ENCODE results near the gene PGP.

The PGP gene

GRCh38 chr16:2197765-2198164 lies 16.9 kb downstream of the PGP start:
- no peak for DNase-seq

DNA sequence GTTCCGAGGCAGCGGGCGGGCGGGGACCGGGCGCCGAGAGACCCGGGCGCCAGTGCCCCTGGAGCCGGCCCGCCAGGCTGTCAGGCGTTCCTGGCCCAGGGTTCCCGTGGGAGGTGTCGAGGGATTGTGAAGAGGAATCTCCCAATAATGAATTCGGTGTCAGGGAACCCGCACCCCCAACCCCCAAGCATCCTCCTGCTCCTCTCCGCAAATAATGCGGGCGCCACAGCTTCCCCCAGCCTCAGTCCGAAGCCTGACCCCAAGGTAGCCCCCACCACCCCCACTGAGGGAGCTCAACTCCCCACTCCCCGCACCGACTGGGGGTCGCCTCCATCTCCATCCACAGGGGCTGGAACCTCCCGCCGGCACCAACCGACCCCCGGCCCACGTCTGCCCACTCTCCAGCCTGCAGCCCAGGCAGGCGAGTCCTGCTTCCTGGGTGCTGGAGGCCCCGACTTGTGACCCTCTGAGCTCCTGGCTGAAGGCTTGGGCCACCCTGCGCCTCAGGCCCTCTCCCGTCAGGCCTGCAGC lies 17.6 kb downstream of the PGP start:
- DNase-seq: no peak

GRCh38 chr16:2196162-2196980 lies 18.3 kb downstream of the PGP start, which contains the start of gene CASKIN1:
Gene CASKIN1, minus strand, starts transcription at chr16:2196605. Its CDS starts 173 bp downstream, at chr16:2196432.
- peak; percentile 62 for DNase-seq

GRCh38 chr16:2195322-2196161 lies 19.1 kb downstream of the PGP start:
- peak; percentile 21 for DNase-seq

DNA sequence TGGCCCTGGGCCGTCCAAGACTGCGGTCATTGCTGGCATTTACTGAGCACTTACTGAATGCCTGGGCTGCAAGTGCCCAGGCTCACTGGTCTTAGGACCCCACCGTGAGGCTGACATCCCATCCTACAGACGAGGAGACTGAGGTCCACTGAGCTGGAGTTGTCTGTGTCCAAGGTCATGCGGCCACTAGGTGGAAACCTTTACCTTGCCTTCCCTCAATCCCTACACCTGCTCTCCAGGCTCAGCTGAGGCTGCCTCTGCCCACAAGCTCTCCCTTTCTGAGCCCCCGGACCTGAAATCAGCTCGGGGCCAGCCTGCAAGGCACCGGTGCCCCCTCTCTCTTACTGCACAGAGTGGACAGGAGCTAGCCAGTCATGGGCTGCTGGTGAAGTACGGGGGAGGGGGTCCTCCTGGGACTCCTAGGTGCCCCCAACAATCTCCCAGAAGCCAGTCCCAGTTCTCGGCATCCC lies 19.8 kb downstream of the PGP start:
- DNase-seq: peak; percentile 88

- DNase-seq: peak; percentile 63
Measured at GRCh38 chr16:2194166-2194834, 20.3 kb downstream of the PGP start.

- no peak for DNase-seq
Measured at GRCh38 chr16:2191446-2191706, 23.3 kb downstream of the PGP start.

GRCh38 chr16:2190659-2191445 lies 23.8 kb downstream of the PGP start:
- no peak for DNase-seq

DNA sequence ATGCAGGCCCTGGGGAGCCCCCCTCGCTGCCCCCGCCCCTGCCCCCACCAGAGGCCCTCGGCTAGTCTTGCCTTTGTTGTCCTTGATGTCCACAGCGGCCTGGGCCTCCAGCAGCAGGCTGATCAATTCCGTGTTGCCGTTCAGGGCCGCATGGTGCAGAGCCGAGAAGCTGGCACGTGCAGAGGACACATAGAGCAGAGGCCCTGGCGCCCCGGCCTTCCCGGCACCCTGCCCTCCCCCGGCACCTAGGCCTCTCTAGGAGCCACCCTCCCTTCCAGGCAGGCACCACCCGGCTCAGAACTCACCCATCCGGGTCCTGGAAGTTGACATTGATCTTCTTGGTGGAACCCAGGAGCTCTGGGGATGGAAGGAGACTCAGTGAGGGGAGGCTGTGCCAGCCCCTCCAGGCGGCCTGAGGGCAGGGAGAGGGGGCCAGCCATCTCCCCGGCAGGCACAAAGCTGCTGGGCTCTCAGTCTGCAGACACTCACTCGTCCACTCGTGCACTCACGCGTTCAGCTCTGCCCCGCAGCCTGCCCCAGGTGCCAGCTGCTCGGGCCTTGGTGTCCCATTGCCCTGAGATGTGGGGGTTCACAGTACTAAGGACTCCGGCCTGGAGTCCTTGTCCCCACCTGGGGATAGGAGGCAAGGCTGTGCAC lies 24.5 kb downstream of the PGP start:
- DNase-seq: no peak

GRCh38 chr16:2189252-2189893 lies 25.3 kb downstream of the PGP start:
- DNase-seq: no peak

- no peak for DNase-seq
Measured at GRCh38 chr16:2188395-2188794, 26.2 kb downstream of the PGP start.

- no peak for DNase-seq
Measured at GRCh38 chr16:2187212-2187611, 27.4 kb downstream of the PGP start.

- no peak for DNase-seq
Measured at GRCh38 chr16:2186505-2186904, 28.1 kb downstream of the PGP start.

- DNase-seq: no peak
Measured at GRCh38 chr16:2186064-2186463, 28.6 kb downstream of the PGP start.

GRCh38 chr16:2184962-2185361 lies 29.7 kb downstream of the PGP start:
- DNase-seq: no peak

GRCh38 chr16:2184346-2184745 lies 30.3 kb downstream of the PGP start:
- no peak for DNase-seq

DNA sequence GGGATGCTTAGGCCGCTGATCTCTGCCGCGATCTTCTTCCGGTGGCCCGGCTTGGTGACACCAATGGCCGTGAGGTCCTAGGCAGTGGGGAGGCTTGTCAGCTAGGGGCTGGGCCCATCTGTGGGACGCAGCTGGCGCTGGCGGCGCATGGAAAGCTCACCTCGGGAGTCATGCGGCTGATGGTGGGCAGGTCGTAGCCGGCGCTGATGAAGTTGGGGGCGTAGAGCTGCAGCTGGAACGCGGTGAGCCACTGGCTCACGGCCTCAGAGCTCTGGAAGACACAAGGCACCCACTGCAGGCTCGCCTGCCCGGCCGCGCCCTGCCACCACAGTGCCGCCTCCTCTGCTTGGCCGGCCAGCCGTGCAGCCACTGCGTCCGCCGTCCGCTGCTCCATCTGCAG lies 31.0 kb downstream of the PGP start:
- DNase-seq: no peak

DNA sequence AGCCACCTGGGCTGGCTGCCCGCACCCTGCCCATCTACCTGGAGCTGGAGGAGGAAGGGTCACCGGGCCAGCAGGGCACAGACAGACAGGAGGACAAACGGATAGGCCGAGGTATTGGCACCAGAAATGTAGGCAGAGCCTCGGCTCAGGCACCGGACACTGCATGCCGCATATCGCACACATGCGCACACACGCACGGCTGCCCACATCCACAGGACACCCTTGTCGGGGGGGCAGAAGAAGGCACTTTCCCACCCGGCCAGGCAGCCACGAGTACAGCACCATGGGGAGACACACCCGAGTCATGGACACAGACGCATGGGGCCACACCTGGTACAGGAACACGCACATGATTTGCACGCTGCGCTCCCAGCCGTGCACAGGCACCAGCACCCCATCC lies 32.7 kb downstream of the PGP start:
- DNase-seq: no peak

DNA sequence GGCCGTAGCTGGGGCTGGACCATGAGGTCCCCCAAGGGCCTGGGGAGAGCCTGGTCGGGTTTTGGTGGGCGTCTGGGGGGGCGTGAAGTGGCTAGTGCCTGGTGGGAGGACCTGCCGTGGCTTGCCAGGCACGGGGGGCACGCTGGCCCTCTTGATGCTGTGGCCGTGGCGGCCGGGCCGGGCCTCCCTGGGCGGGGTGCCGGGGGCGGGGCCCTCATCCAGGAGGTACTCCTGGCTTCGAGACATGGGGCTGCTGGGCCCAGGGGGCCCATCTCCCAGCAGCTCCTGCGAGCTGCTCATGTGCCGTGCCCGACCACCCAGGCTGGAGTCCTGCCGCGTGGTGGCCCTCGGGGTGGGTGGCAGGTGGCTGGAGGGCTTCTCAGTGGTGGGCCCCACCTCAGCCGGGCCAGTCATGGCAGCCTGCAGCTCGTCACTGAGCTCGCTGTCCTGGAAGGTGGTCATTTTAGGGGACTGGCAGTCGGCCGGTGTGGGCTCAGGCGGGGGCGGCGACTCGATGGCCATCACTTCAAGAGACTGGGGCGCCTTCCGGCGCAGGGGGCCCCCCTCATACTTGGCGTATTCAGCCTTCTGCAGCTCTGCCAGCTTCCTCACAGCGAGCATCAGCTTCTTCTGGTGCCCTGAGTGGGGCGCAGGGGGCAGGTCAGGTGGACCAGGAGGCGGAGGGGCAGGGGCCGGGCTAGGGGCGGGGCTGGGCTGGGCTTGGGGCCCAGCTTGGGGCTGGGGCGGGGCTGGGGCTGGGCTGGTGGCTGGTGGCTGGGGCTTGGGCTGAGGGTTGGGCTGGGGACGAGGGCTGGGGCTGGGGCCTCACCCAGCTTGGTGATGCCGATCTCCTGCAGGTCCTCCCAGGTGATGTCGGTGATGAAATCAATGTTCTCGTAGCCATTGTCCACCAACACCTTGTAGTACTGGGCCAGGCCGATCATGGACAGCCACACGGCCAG lies 33.4 kb downstream of the PGP start:
- no peak for DNase-seq

- no peak for DNase-seq
Measured at GRCh38 chr16:2180461-2180860, 34.2 kb downstream of the PGP start.
